Stimulated activated CD4-positive, alpha-beta T cell treated with anti-CD3 and anti-CD28 coated beads, Interleukin-15, amount 100 ng/mL, for 1 hour (primary cell): ENCODE measurements around the gene GALNT10.

ENCODE experiments used
- DNase-seq, 2 donors: peaks; one replicate each; pipeline ENCODE4 v3.0.0-alpha.2; 2020; ENCODE audit warnings: low read depth in 1 of 2, low spot score in 1 of 2

Gene GALNT10

DNA sequence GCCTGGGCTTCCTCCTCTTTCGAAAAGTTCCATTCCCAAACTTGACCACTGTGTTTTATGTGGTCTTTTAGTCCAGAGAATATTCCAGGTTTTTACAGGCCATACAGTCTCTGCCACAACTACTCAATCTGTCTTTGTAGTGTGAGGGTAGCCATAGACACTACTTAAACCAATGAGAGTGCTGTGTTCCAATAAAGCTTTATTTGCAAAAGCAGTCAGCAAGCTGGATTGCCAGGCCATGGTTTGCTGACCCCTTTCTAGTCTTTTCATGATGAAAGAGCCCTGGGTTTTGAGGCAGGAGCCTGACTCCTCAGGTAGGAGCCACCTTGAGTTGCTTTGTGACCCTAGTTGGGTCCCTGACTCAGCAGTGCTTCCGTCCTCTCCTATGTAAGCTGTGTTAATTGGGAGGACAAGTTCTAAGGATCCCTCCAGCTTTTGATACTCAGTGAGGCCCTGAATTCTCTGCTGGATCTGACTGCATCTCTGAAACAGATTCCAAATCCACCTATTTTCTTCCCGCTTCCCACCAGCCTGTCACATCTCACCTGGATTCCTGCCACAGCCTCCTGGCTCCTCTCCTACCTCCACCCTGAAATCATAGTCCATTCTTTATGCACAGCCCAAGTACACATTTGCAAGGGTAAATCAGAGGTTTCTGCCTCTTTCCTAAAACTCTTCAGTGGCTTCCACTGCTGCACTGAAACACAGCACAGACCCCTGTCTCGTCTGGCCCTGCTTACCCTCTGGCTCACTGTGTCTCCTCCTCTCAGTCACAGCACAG lies 13.5 kb downstream of the GALNT10 start:
- no peak for DNase-seq

DNA sequence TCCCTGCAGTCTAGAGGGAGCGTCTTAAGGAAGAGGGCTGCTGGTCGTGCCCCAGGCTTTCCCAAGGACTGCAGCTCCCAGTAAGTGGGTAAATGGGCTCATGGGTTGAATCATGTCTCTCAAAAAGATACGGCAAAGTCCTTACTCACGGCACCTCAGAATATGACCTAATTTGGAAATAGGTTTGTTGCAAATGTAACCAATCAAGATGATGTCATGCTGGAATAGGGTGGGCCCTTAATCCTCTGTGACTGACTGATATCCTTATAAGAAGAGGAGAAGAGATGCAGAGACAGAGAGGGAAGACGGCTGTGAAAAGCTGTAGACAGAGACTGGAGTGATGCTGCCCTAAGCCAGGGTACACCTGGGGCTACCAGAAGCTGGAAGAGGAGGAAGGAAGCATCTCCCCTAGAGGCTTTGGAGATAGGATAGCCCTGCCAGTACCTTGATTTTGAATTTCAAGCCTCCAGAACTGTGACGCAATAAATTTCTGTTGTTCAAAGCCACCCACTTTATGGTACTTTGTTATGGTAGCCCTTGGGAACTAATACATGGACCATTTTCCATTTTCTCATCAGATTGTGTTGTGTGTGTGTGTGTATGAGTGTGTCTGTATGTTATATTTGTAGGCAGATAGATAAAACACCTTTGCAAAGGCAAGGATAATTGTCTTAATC lies 15.0 kb downstream of the GALNT10 start:
- DNase-seq = no peak

DNA sequence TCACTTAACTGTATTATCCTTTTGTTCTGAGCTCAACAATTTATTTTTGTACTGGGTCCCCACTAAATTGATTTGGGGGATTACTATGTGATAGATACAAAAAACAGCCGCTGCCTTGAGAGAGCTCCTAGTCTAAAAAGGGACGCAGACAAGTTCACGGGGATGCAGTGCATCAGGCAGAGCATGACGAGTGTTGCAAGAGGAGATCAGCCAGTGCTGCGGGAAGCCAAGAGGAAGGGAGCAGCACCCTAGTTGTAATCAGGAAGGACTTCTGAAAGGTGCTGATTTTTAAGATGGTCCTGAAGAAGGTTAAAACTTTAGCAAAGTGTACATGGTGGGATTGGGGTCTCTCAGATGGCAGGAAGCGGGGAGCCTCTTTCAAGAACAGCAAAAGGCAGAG lies 15.8 kb downstream of the GALNT10 start:
- DNase-seq = no peak

DNA sequence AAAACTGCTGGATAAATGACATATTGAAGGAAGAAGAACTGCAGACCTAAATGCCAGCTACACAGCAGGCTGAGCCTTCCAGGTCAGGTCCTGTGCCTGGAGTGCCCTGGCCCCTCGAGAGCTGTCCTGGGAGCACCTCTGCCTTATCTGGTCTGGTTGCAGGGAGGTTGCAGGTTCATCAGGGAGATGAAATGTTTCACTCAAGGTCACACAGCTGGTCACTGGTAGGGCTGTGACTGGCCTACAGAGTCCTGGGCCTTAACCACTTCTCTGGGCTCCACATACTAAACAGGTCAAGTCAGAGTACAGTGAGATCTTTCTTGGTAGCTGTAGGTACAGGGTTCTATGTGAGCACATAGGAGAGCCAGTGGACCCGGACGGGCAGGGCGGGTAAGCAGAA lies 16.7 kb downstream of the GALNT10 start:
- DNase-seq = no peak

DNA sequence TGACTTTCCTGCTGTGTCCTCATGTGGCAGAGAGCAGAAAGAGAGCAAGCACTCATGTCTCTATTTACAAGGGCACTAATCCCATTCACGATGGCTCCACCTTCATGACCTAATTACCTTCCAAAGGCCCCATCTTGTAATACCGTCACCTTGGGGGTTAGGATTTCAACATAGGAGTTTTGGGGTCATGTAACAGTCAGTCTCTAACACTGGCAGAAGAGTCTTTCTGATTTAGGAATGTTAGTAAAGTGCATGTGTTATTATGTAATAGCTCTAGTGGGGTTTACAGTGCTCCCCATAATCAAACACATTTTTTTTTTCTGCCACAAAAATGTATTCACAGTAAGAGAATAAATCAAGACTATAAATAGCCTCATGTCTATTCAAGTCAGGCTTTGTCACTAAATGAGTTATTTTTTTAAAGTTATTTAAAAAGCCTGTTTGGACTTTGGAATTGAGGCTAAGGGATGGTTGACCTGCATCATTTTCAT lies 19.1 kb downstream of the GALNT10 start:
- DNase-seq = no peak

DNA sequence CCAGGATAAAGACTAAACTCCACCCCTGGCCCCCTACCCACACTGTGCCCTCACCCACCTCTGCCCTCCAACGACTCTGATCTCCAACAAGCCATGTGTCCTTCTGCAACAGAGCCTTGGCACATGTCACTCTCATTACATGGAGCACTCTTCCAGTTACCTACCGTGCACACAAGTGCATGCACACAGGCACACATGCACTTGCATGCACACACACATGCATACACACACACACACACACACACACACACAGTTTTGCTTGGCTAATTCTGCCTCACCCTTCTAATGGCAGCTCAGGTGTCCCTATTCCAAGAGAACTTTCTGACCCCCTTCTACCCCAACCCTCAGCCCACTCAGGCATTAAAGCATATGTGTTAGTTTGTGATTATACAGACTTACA lies 19.6 kb downstream of the GALNT10 start:
- DNase-seq = no peak

DNA sequence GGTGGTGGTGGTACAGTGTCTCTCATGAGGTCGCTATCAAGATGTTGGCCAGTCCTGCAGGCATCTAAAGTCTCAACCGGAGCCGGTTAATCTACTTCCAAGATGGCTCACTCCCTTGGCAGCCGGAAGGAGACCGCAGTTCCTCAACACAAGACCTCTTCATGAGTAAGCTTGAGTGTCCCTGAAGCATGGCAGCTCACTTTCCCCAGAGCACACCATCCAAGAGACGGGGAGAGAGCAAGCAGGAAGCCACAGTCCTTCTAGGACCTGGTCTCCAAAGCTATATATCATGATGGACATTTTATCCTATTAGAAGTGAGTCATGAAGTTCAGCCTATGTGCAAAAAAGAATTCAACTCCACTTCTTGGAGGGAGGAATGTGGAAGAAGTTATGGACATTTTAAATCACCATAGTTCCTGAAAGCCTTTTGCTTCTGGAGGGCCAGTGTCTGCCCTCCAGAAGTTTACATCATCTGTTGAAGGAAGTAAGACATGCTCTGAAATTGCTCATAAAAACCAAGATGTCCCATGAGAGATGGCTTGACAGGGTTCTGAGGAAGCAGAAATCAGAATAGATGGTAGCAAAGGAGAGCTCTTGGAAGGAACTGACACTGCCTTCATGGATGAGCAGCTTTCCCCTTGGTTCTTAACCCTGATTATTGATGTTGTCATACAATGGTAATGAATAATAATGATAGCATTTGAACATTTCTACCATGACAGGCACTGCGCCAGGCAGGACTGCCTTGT lies 21.3 kb downstream of the GALNT10 start:
- no peak for DNase-seq

DNA sequence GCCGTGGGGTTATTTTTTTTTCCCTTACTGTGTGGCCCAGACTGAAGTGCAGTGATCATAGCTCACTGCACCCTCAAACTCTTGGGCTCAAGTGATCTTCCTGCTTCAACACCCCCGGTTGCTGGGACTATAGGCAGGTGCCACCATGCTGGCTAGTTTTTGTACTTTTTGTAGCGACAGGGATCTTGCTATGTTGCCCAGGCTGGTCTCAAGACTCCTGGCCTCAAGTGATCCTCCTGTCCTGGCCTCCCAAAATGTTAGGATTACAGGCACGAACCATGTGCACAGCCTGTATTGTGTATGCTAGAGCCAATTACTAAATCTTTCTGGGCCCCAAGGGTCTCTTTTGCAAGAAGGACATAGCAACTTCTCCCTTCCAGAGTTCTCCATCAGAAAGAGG lies 23.1 kb downstream of the GALNT10 start:
- DNase-seq = no peak

DNA sequence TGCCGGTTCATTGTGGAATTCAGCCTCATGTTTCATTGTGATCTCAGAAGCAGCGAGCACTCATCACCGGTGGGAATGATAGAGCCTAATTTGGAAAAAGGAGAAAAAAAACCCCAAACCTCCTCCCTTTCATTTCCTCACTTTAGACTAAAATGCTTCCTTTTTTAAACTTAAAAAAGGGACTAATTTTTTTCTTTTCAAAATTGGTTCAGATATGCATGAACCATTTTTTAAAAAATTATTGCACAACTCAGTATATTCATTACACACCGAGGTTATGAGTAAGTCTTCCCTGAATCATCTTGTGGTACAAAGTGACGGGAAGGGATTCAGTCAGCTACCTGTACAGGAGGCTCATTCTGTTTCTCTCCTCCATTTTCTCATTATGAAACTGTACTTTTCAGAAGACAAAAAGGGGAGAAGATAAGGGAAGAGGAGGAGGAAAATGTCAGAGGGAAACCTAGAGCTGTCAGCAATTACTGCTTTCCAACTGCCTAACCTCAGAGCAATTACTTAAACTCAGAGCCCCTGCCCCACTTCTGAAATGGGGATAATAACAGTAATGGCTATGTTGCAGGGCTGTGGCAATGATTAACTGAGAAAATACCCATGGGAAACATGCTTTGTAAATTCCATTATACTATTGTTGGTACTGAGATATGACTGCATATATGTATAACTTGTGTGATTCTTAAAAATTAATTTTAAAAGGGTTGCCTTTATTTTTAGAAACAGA lies 24.0 kb downstream of the GALNT10 start:
- no peak for DNase-seq

DNA sequence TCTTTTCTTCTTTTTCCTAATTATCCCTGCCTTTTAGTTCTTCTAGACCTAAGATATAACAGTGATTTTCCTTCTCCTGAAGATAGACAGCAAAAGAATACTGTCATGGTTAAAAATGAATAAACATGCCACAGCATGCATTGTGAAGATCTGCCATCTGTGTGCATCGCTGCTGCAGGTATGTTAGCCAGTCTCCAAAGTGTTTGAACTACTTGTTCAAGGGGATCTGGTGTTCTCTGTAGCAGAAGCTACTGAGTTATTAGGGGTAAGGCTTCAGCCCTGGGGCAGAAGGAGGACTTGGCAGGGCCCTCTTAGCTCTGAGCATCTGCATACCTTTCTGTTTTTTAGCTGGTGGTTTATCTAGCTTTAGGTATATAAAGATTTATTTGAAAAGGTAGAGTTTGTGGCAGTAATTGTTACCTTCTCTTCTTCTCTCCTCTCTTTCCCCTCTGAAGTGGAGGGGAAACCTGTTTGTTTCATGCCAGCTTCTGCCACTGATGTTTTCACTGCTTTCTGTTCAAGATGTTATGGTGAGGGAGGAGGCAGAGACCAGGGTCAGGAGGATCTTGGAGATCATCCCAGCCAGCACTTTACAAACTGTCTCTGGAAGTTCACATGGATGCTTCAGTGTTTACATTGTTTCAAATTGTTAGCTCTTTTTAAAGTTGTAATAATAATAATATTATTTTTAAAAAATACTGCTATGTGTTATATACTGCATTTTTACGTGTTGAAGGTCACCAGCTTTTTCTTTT lies 25.2 kb downstream of the GALNT10 start:
- DNase-seq = no peak

DNA sequence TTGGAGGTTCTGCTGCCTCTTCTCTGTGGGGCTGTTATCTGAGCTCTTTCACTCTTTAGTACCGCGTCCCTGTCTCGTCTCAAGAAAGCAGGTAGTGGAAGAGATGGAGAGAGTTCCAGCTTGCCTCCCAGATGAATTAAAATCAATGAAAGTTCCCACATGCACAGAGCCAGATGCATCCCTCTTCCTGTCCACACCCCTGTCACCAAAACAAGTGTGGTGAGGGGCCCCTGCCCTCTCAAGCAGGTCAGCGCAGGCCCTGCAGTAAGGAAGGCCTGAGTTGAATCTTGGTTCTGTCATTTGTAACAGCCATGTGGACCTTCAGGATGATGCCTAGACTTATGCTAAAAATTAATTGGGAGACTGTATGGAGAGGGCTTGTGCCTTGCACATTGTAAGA lies 26.9 kb downstream of the GALNT10 start:
- DNase-seq = no peak

DNA sequence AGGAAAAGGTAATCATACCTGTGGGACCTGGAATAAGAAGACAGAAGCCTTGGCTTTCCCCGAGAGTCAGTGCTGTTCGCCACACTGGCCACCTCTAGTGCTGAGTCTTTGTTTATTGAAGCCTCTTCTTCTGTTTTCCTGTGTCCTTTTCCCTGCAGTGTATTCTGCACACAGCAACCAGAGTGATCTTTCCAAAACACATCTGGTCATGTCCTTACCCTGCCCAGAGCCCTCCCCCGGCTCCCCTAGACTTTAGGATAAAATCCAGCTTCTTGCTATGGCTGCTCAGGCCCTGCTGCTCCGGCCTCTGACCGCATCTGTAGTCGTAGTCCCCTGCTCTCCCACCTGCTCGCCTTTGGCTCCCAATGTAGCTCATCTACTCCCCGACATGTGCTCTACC lies 28.3 kb downstream of the GALNT10 start:
- no peak for DNase-seq

DNA sequence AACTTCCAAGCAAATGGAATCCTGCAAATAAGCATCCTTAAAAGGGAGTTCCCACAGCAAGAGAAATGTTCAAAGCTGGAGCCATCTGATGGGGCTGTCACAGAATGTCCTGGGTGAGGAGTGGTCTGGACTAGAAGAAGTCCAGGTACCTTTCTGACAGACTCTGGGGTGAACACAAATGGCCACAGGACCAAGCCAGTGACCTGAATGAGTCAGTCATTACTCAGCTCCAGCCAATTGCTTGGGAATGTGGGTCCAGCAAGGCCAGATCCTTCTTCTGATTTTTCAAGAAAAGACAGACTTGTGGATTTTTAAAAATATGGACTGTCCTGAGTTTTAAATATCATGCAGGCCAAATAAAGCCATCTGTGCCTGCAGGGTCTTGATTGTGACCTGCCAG lies 30.1 kb downstream of the GALNT10 start:
- no peak for DNase-seq

DNA sequence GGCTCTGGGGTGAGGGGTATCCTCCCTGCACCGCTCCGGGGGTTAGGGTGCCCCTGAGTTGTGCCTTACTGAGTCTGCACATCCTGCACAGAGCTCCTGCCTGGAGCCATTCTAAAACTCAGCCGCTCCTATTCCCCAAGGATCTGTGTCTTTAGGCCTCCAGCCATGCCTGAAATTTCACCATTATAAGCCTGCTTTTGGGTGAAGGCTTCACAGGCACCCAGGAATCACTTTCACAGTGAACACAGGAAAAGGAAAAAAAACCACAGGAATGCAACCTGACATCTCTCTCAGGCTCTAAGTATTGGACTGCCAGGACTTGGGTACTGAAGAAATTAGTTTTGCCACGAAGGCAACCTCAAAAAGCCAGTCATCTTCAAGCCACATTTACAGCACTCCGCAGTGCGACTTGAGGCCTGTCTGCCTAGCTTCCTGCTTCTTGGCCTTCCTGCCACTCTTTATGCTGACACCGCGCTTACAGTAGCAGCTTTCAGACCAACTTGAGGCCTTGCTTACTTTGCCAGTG lies 30.9 kb downstream of the GALNT10 start:
- DNase-seq = peak in 1 of 2 donors; percentile 21

DNA sequence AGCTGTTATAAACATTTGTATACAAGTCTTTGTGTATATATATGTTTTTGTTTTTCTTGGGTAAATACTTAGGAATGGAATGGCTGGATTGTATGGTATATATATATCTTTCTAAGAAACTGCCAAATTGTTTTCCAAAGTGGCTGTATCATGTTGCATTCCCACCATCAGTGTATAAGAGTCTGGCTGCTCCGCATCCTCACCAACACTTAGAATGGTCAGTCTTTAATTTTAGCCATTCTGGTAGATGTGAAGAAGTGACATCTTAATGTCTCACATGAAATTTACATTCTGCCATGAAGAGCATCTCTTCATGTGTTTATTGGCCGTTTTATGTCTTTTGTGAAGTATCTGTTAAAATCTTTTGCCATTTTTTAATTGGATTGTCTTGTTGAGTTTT lies 31.9 kb downstream of the GALNT10 start:
- DNase-seq = no peak

DNA sequence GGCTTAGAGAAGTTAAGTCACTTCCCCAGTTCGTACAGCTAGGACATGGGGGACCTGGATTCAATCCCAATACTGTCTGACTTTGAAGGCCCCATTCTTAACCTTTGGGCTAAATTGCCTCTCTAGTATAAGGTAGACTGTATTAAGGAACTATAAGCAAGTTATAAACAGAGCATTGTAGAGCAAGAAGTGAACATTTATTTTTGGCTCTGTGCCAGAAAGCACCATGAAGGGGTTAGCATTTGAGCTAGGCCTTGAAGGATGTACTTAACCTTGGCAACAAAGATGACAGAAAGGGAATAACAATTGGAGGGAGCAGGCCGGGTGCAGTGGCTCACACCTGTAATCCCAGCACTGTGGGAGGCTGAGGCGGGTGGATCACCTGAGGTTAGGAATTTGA lies 32.8 kb downstream of the GALNT10 start:
- no peak for DNase-seq

DNA sequence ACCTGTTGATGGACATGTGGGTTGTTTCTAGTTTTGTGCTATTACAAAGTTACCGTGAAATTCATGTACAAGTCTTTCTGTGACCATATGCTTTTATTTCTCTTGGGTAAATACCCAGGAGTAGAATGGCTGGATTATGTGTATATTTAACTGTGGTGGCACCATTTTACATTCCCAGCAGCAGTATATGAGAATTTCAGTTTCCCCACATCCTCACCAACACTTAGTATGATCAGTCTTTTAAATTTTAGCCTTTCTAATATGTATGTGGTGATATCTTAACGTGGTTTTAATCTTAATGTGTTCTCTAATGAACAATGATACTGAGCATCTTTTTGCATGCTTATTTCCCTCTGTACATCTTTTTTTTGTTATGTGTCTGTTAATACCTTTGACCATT lies 36.6 kb downstream of the GALNT10 start:
- DNase-seq = no peak

DNA sequence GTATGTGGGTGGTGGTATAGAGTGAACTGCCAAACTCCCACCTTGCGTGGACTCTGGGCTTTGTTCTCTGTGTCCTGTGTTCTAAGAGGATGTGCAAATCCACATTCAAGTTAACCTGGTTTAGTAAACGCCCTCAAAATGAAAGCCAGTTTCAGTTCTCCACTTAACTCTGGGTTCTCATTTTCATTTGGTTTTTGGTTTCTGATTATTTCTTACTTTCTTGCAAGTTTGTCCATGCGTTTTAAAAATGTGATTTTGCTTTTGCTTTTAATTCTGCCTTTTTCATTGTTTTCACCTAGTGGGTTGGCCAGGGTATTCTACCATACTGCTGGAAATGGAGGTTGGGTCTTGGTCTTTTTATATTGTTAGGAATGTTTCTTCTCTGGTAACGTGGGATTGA lies 38.2 kb downstream of the GALNT10 start:
- no peak for DNase-seq

DNA sequence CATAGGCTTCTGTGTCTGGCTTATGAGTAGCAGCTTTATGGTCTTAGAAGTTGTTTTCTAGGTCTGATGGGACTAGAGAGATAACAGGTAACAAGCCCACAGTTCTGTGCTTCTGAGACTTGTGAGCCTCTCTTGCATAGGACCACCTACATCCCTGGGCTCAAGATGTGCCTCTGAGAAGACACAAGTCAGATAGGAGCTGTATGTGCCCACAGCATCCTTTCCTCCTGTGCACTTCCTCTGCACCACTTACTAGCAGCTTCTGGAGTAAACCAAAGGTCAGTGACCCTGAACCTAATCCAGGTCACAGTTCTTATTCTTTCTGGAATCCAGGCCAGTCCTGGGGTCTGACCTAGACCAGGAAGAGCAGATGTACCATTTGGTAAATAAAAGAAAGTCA lies 40.0 kb downstream of the GALNT10 start:
- no peak for DNase-seq

DNA sequence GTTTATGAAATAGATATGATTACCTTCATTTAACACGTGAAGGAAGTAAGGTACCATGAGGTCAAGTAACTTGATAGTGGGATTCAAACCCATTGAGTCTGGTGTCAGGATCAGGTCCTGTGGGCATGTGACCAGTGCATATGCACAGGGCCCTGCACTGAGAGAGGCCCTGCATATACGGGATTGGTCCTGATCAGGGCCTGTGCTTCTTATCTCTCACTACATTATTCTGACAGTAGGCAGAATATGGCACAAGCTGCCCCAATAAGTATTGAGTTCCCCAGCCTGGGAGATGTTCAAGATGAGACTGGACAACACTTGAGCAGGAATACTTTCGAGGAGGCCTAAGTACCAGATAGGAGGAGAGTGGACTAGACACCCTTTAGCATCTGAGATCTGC lies 44.0 kb downstream of the GALNT10 start:
- DNase-seq = no peak
